Cortex of kidney (tissue), 1 donor: ENCODE measurements around the gene RUFY4.
"Not testable (repeated sequence)": the region's sequence is repeated elsewhere in the genome, so short reads cannot be mapped to it uniquely, and the experiment has no call there.

ENCODE experiments used
- DNase-seq: peaks from one replicate; lab custom pipeline; 2025; lab: John Stamatoyannopoulos, UW

RUFY4 gene

GRCh38 chr2:218082586-218083351 is 13.7 kb downstream of the RUFY4 start:
- DNase-seq = no peak

GRCh38 chr2:218083352-218083676 is 14.3 kb downstream of the RUFY4 start:
- no peak for DNase-seq

- DNase-seq = no peak
These were observed 17.4 kb downstream of the RUFY4 start for GRCh38 chr2:218086478-218086877.

GRCh38 chr2:218089259-218089658 is 20.2 kb downstream of the RUFY4 start:
- DNase-seq = no peak

- no peak for DNase-seq
These were observed 22.7 kb downstream of the RUFY4 start for GRCh38 chr2:218091746-218092145.

- no peak for DNase-seq
These were observed 24.8 kb downstream of the RUFY4 start for GRCh38 chr2:218093879-218094278.

- no peak for DNase-seq
These were observed 26.8 kb downstream of the RUFY4 start for GRCh38 chr2:218095853-218096252.

GRCh38 chr2:218097975-218098374 is 28.9 kb downstream of the RUFY4 start:
- DNase-seq = no peak

GRCh38 chr2:218108834-218109233 is 39.8 kb downstream of the RUFY4 start:
- not testable (repeated sequence) for DNase-seq

GRCh38 chr2:218121789-218122188 is 52.7 kb downstream of the RUFY4 start:
- not testable (repeated sequence) for DNase-seq

GRCh38 chr2:218122286-218122685 is 53.2 kb downstream of the RUFY4 start:
- DNase-seq = not testable (repeated sequence)

- DNase-seq = no peak
These were observed 54.9 kb downstream of the RUFY4 start for GRCh38 chr2:218123986-218124385.

GRCh38 chr2:218125095-218125494 is 56.0 kb downstream of the RUFY4 start:
- no peak for DNase-seq

- DNase-seq = no peak
These were observed 56.6 kb downstream of the RUFY4 start, which contains the start of gene CXCR2 for GRCh38 chr2:218125626-218126080. TSS of gene CXCR2 (plus strand) at chr2:218126028. CDS start at chr2:218134802, 8,774 bp downstream.

- no peak for DNase-seq
These were observed 58.9 kb downstream of the RUFY4 start for GRCh38 chr2:218127929-218128455.

- DNase-seq = no peak
These were observed 59.9 kb downstream of the RUFY4 start for GRCh38 chr2:218128781-218129457.

GRCh38 chr2:218129458-218130135 is 60.5 kb downstream of the RUFY4 start:
- no peak for DNase-seq

GRCh38 chr2:218130377-218130776 is 61.3 kb downstream of the RUFY4 start:
- DNase-seq = no peak

- DNase-seq = no peak
These were observed 61.8 kb downstream of the RUFY4 start for GRCh38 chr2:218130822-218131221.

GRCh38 chr2:218137514-218137913 is 68.5 kb downstream of the RUFY4 start:
- DNase-seq = no peak

- DNase-seq = no peak
These were observed 69.0 kb downstream of the RUFY4 start for GRCh38 chr2:218138047-218138446.
